ENCODE measurements around the gene MS4A13. TPM values are rescaled to one million over a fixed set of nuclear protein-coding genes. Genes with fewer than 3 reads are reported as not detected.
A peak's percentile ranks its signal among the peaks of the same experiment; 100 is the strongest.

MS4A13 gene
- total RNA-seq, 2 experiments from 2014 or later: not detected

DNA sequence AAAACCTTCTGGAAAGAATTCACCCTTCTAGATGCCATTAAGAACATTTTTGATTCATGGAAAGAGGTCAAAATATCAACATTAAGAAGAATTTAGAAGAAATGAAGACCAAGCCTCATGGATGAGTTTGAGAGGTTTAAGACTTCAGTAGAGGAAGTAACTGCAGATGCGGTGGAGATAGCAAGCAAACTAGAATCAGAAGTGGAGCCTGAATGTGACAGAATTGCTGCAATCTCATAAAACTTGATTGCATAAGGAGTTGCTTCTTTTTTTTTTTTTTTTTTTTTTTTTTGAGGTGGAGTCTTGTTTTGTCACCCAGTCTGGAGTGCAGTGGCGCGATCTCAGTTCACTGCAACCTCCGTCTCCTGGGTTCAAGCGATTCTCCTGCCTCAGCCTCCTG, 51.6 kb downstream of the MS4A13 start:
- ChIA-PET CTCF (ENCODE audit: unreplicated experiment) (no interaction called here), POLR2A (no interaction called here)
- Histone ChIP-seq H3K9me3 (ENCODE audit: low read length) (0 out of 2 replicates have a peak, but pooled peaks cover 8% of the 10 kb centered on the region), H3K4me2 (ENCODE audit: low read length) (no peak overlapping the region), H3K9me2 (ENCODE audit: insufficient read depth, low read length) (no peaks in the 10 kb centered on the region), H3K27ac (ENCODE audit: low read depth, low read length, poor library complexity, severe bottlenecking) (no peak overlapping the region), H4K20me1 (ENCODE audit: insufficient read depth, low read length) (no peaks in the 10 kb centered on the region), H3K4me3 (ENCODE audit: low read depth, low read length, poor library complexity, severe bottlenecking) (no peak overlapping the region), H2AFZ (ENCODE audit: low read length) (no peak overlapping the region), H3K79me2 (ENCODE audit: insufficient read depth, low read depth, low read length) (no peaks in the 10 kb centered on the region), H3K36me3 (ENCODE audit: insufficient read depth, low read length) (no peaks in the 10 kb centered on the region), H3K4me1 (ENCODE audit: insufficient read depth, low read length, poor library complexity, severe bottlenecking) (peaks cover 13% of the 10 kb centered on the region)
- no peak for TF ChIP-seq EZH2phosphoT487 (IDR thresholded peaks at IDR 0.05; ENCODE audit: borderline replicate concordance, low read depth, low read length)
- TF ChIP-seq, protein P1, sequence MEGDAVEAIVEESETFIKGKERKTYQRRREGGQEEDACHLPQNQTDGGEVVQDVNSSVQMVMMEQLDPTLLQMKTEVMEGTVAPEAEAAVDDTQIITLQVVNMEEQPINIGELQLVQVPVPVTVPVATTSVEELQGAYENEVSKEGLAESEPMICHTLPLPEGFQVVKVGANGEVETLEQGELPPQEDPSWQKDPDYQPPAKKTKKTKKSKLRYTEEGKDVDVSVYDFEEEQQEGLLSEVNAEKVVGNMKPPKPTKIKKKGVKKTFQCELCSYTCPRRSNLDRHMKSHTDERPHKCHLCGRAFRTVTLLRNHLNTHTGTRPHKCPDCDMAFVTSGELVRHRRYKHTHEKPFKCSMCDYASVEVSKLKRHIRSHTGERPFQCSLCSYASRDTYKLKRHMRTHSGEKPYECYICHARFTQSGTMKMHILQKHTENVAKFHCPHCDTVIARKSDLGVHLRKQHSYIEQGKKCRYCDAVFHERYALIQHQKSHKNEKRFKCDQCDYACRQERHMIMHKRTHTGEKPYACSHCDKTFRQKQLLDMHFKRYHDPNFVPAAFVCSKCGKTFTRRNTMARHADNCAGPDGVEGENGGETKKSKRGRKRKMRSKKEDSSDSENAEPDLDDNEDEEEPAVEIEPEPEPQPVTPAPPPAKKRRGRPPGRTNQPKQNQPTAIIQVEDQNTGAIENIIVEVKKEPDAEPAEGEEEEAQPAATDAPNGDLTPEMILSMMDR (conservative IDR thresholded peaks at IDR 0.05; ENCODE audit: low read length): no peak
- no TSS peak for BruUV-seq (replicated peaks)
- DNase-seq (ENCODE audit: low spot score): no peak
- intact Hi-C loops (cut with micrococcal nuclease; ENCODE audit: unreplicated experiment): no loop called here

DNA sequence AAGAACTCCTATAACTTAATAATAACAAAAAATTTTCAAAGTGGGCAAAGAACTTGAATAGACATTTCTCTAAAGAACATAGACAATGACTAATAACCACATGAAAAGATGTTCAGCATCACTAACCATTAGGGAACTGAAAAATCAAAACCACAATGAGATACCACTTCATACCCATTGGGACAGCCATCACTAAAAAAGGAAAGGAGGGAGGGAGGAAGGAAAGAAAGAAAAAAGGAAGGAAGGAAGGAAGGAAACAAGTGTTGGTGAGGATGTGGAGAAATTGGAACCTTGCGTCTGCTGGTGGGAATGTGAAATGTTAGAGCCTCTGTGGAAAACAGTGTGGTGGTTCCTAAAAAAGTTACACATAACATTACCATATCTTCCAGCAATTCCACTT, 55.8 kb downstream of the MS4A13 start:
- Histone ChIP-seq H2AFZ (ENCODE audit: low read length) (no peak overlapping the region), H3K4me1 (ENCODE audit: insufficient read depth, low read length, poor library complexity, severe bottlenecking) (peaks cover 13% of the 10 kb centered on the region), H3K9me2 (ENCODE audit: insufficient read depth, low read length) (no peaks in the 10 kb centered on the region), H3K36me3 (ENCODE audit: insufficient read depth, low read length) (no peaks in the 10 kb centered on the region), H3K27ac (ENCODE audit: low read depth, low read length, poor library complexity, severe bottlenecking) (no peak overlapping the region), H3K4me2 (ENCODE audit: low read length) (peak overlapping the region; percentile 33), H3K4me3 (ENCODE audit: low read depth, low read length, poor library complexity, severe bottlenecking) (no peak overlapping the region), H3K9me3 (ENCODE audit: low read length) (no peaks in the 10 kb centered on the region), H4K20me1 (ENCODE audit: insufficient read depth, low read length) (no peaks in the 10 kb centered on the region), H3K79me2 (ENCODE audit: insufficient read depth, low read depth, low read length) (no peaks in the 10 kb centered on the region)
- intact Hi-C loops (cut with micrococcal nuclease; ENCODE audit: unreplicated experiment): no loop called here
- DNase-seq (ENCODE audit: low spot score): peak; percentile 50
- ChIA-PET POLR2A (no interaction called here), CTCF (ENCODE audit: unreplicated experiment) (no interaction called here)
- TF ChIP-seq, protein P1 (conservative IDR thresholded peaks at IDR 0.05; ENCODE audit: low read length): no peak
- no peak for TF ChIP-seq EZH2phosphoT487 (IDR thresholded peaks at IDR 0.05; ENCODE audit: borderline replicate concordance, low read depth, low read length)
- BruUV-seq (replicated peaks): no TSS peak

DNA sequence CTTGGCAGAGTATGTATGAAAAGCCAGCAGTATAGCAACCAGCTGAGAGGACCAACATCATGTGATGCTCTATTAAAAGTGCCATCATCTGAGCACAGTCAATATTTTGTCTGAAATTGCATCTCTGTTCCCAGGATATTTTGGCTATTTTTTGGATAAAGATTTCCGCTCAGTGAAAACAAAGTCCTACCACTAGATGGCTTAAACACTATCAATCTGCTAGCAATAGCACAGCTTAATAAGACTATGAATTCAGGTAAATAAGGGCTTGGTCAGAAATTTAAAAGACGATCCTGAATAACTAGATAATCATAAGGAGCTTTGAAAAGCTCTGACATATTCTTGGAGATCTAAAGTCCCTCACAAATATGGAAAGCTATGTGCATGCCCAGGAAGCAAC, 74.4 kb downstream of the MS4A13 start:
- H3K4me3 ChIP-seq (ENCODE audit: low read depth, low read length, poor library complexity, severe bottlenecking): no peak overlapping the region
- no TSS peak for BruUV-seq (replicated peaks)
- intact Hi-C loops (cut with micrococcal nuclease; ENCODE audit: unreplicated experiment): no loop called here
- no peak overlapping the region for H2AFZ ChIP-seq (ENCODE audit: low read length)
- H3K9me3 ChIP-seq (ENCODE audit: low read length): no peaks in the 10 kb centered on the region; the same call in 1 of the 2 replicates
- no peaks in the 10 kb centered on the region for H3K79me2 ChIP-seq (ENCODE audit: insufficient read depth, low read depth, low read length)
- TF ChIP-seq, protein P1 (conservative IDR thresholded peaks at IDR 0.05; ENCODE audit: low read length): peak; percentile 69
- no peak for TF ChIP-seq EZH2phosphoT487 (IDR thresholded peaks at IDR 0.05; ENCODE audit: borderline replicate concordance, low read depth, low read length)
- POLR2A ChIA-PET: interaction anchor here (0.8 to 1.2 kb wide), 3 partner anchors 10 to 60 kb away, joined by 3 to 5 read pairs (median 4); no protein-coding TSS in a partner anchor
- no peaks in the 10 kb centered on the region for H3K36me3 ChIP-seq (ENCODE audit: insufficient read depth, low read length)
- no peaks in the 10 kb centered on the region for H3K9me2 ChIP-seq (ENCODE audit: insufficient read depth, low read length)
- no peak for DNase-seq (ENCODE audit: low spot score)
- H3K27ac ChIP-seq (ENCODE audit: low read depth, low read length, poor library complexity, severe bottlenecking): no peak overlapping the region
- H3K4me2 ChIP-seq (ENCODE audit: low read length): no peak overlapping the region
- CTCF ChIA-PET (ENCODE audit: unreplicated experiment): interaction anchor here (1.5 kb wide), 1 partner anchor 19 kb away, joined by 3 read pairs; no protein-coding TSS in a partner anchor
- H4K20me1 ChIP-seq (ENCODE audit: insufficient read depth, low read length): no peaks in the 10 kb centered on the region
- no peaks in the 10 kb centered on the region for H3K4me1 ChIP-seq (ENCODE audit: insufficient read depth, low read length, poor library complexity, severe bottlenecking)

Other genes with a start within 250 kb of the MS4A13 start
- gene MS4A4A, start 234.7 kb upstream of the MS4A13 start, total RNA-seq (2014; rRNA removed; shearing (Covaris generic)): 0.51 TPM in 1 of 2 replicates, not detected in the other
- not detected in 2 replicates for gene MS4A4A, start 234.7 kb upstream of the MS4A13 start, total RNA-seq (2022)
- gene MS4A6E, start 188.1 kb upstream of the MS4A13 start, total RNA-seq (2014; rRNA removed; shearing (Covaris generic)): not detected in 2 replicates
- not detected in 2 replicates for gene MS4A6E, start 188.1 kb upstream of the MS4A13 start, total RNA-seq (2022)
- 0.26 and 0.54 TPM in 2 replicates for gene MS4A7, start 136.9 kb upstream of the MS4A13 start, total RNA-seq (2014; rRNA removed; shearing (Covaris generic))
- 1.1 and 2.4 TPM in 2 replicates for gene MS4A7, start 136.9 kb upstream of the MS4A13 start, total RNA-seq (2022)
- 0.15 TPM in 1 of 2 replicates, not detected in the other for gene MS4A14, start 118.9 kb upstream of the MS4A13 start, total RNA-seq (2014; rRNA removed; shearing (Covaris generic))
- 0.18 TPM in 1 of 2 replicates, not detected in the other for gene MS4A14, start 118.9 kb upstream of the MS4A13 start, total RNA-seq (2022)
- gene MS4A5, start 85.8 kb upstream of the MS4A13 start, total RNA-seq (2014; rRNA removed; shearing (Covaris generic)): not detected in 2 replicates
- not detected in 2 replicates for gene MS4A5, start 85.8 kb upstream of the MS4A13 start, total RNA-seq (2022)
- gene MS4A1, start 59.5 kb upstream of the MS4A13 start, total RNA-seq (2014; rRNA removed; shearing (Covaris generic)): 435 and 488 TPM in 2 replicates
- 559 and 603 TPM in 2 replicates for gene MS4A1, start 59.5 kb upstream of the MS4A13 start, total RNA-seq (2022)
- gene MS4A12, start 22.6 kb upstream of the MS4A13 start, total RNA-seq (2014; rRNA removed; shearing (Covaris generic)): 1.8 TPM in 1 of 2 replicates, not detected in the other
- gene MS4A12, start 22.6 kb upstream of the MS4A13 start, total RNA-seq (2022): not detected in 2 replicates
- gene MS4A8, start 184.2 kb downstream of the MS4A13 start, total RNA-seq (2014; rRNA removed; shearing (Covaris generic)): not detected in 2 replicates
- gene MS4A8, start 184.2 kb downstream of the MS4A13 start, total RNA-seq (2022): not detected in 2 replicates
- not detected in 2 replicates for gene MS4A18, start 209.3 kb downstream of the MS4A13 start, total RNA-seq (2014; rRNA removed; shearing (Covaris generic))
- not detected in 2 replicates for gene MS4A18, start 209.3 kb downstream of the MS4A13 start, total RNA-seq (2022)
- gene MS4A15, start 241.5 kb downstream of the MS4A13 start, total RNA-seq (2014; rRNA removed; shearing (Covaris generic)): not detected in 2 replicates
- gene MS4A15, start 241.5 kb downstream of the MS4A13 start, total RNA-seq (2022): not detected in 2 replicates

Measured in OCI-LY7 (cell line).